ENCODE measurements around the gene CHAF1A. TPM values are rescaled to one million over a fixed set of nuclear protein-coding genes. Genes with fewer than 3 reads are reported as not detected.

The CHAF1A gene
- total and polyA plus RNA-seq, 3 experiments from 2014 or later: 5.8 to 69.5 (median 65.2) TPM

DNA sequence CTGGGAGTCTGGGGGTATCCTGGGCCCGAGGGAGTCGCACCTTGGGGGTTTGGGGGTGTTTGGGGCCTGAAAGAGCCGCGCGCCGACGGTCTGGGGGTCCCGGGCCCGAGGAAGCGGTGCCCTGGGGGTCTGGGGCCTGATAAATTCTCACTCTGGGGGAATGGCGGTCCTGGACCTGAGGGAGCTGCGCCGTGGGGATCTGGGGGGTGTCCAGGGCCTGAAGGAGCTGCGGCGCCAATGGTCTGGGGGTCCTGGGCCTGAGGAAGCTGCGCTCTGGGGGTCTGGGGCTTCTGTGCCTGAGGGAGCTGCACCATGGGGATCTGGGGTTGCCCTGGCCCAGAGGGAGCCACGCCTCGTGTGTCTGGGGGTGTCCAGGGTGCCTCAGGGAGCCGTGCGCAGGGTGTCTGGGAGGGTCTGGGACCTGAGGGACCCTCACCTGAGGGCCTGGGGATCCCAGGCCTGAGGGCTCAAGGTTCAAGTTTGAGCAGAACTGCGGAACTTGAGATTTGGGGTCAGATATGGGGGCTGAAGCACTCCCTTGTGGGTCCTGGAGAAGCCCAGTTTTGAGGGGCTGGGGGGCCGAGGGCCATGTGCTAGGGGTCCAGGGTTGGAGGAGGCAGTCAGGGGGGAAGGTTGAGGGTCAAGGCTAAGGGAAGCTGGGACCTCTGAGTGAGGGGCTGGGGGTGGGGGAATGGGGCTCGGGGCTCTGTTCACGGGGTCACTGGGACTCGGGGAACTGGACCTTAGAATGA lies 70.7 kb downstream of the CHAF1A start:
- H3K27me3 ChIP-seq (ENCODE audit: insufficient read depth, low read length, poor library complexity, severe bottlenecking): no peaks in the 10 kb centered on the region
- Mint-ChIP-seq H3K9me3 (no peaks in the 10 kb centered on the region), H3K27ac (peak overlapping the region in 4 of 8 donors; percentile 56 to 76 (median 64)), H3K4me3 (peak overlapping the region; percentile 63 to 88 (median 79)), H3K36me3 (peaks cover 0 to 22% (median 5%) of the 10 kb centered on the region in 3 donors), H3K27me3 (no peaks in the 10 kb centered on the region), H3K4me1 (peaks cover 15 to 25% (median 22%) of the 10 kb centered on the region in 3 donors)
- no peaks in the 10 kb centered on the region for H3K9me3 ChIP-seq (ENCODE audit: low read length)
- CTCF ChIA-PET: no interaction called here
- peak overlapping the region; percentile 50 for H3K4me3 ChIP-seq (ENCODE audit: low read length)
- peaks cover 17% of the 10 kb centered on the region for H3K4me1 ChIP-seq (ENCODE audit: insufficient read depth, low read length)
- peak overlapping the region; percentile 69 for H3K27ac ChIP-seq (ENCODE audit: low read depth, low read length)
- POLR2A ChIA-PET: interaction anchor here (0.7 kb wide), 1 partner anchor 385 kb away, joined by 7 read pairs; no protein-coding TSS in a partner anchor
- H3K36me3 ChIP-seq (ENCODE audit: insufficient read depth, low read length): peaks cover 6% of the 10 kb centered on the region
- DNase-seq: no peak

- H3K36me3 Mint-ChIP-seq: peaks cover 0 to 25% (median 5%) of the 10 kb centered on the region in 3 donors
- Histone ChIP-seq H3K9me3 (ENCODE audit: low read length) (no peaks in the 10 kb centered on the region), H3K4me1 (ENCODE audit: insufficient read depth, low read length) (peaks cover 17% of the 10 kb centered on the region), H3K36me3 (ENCODE audit: insufficient read depth, low read length) (peaks cover 6% of the 10 kb centered on the region), H3K27me3 (ENCODE audit: insufficient read depth, low read length, poor library complexity, severe bottlenecking) (no peaks in the 10 kb centered on the region), H3K27ac (ENCODE audit: low read depth, low read length) (no peak overlapping the region), H3K4me3 (ENCODE audit: low read length) (no peak overlapping the region)
- peak overlapping the region in 3 of 8 donors; percentile 21 to 76 (median 52) for H3K27ac Mint-ChIP-seq
- ChIA-PET CTCF (no interaction called here), POLR2A (interaction anchor here (0.5 kb wide), 1 partner anchor 951 kb away, joined by 4 read pairs; no protein-coding TSS in a partner anchor)
- peak overlapping the region; percentile 58 to 82 (median 73) for H3K4me3 Mint-ChIP-seq
- H3K9me3 Mint-ChIP-seq: no peaks in the 10 kb centered on the region
- DNase-seq: no peak
- peaks cover 15 to 25% (median 22%) of the 10 kb centered on the region in 3 donors for H3K4me1 Mint-ChIP-seq
- H3K27me3 Mint-ChIP-seq: no peaks in the 10 kb centered on the region
Measured at GRCh38 chr19:4473763-4474513, 71.5 kb downstream of the CHAF1A start.

GRCh38 chr19:4474514-4475022 lies 72.1 kb downstream of the CHAF1A start:
- ChIA-PET CTCF (no interaction called here), POLR2A (interaction anchor here (0.5 kb wide), 1 partner anchor 951 kb away, joined by 4 read pairs; no protein-coding TSS in a partner anchor)
- Histone ChIP-seq H3K4me1 (ENCODE audit: insufficient read depth, low read length) (peaks cover 17% of the 10 kb centered on the region), H3K9me3 (ENCODE audit: low read length) (no peaks in the 10 kb centered on the region), H3K4me3 (ENCODE audit: low read length) (no peak overlapping the region), H3K36me3 (ENCODE audit: insufficient read depth, low read length) (peaks cover 6% of the 10 kb centered on the region), H3K27ac (ENCODE audit: low read depth, low read length) (no peak overlapping the region), H3K27me3 (ENCODE audit: insufficient read depth, low read length, poor library complexity, severe bottlenecking) (no peaks in the 10 kb centered on the region)
- peak in 1 of 5 donors; percentile 12 for DNase-seq
- Mint-ChIP-seq H3K27me3 (no peaks in the 10 kb centered on the region), H3K27ac (peak overlapping the region in 3 of 8 donors; percentile 21 to 68 (median 52)), H3K4me3 (peak overlapping the region in 6 of 7 donors; percentile 32 to 78 (median 58)), H3K36me3 (peaks cover 0 to 25% (median 5%) of the 10 kb centered on the region in 3 donors), H3K4me1 (peaks cover 15 to 25% (median 22%) of the 10 kb centered on the region in 3 donors), H3K9me3 (no peaks in the 10 kb centered on the region)

- Mint-ChIP-seq H3K9me3 (no peaks in the 10 kb centered on the region), H3K4me1 (peaks cover 11 to 19% (median 16%) of the 10 kb centered on the region in 3 donors), H3K27me3 (no peaks in the 10 kb centered on the region), H3K4me3 (peak overlapping the region in 1 of 7 donors; percentile 1), H3K27ac (peak overlapping the region in 1 of 8 donors; percentile 17), H3K36me3 (peaks cover 0 to 27% (median 5%) of the 10 kb centered on the region in 3 donors)
- Histone ChIP-seq H3K4me1 (ENCODE audit: insufficient read depth, low read length) (peaks cover 17% of the 10 kb centered on the region), H3K9me3 (ENCODE audit: low read length) (no peaks in the 10 kb centered on the region), H3K27me3 (ENCODE audit: insufficient read depth, low read length, poor library complexity, severe bottlenecking) (no peaks in the 10 kb centered on the region), H3K4me3 (ENCODE audit: low read length) (no peak overlapping the region), H3K36me3 (ENCODE audit: insufficient read depth, low read length) (peaks cover 6% of the 10 kb centered on the region), H3K27ac (ENCODE audit: low read depth, low read length) (no peak overlapping the region)
- no peak for DNase-seq
- CTCF ChIA-PET: interaction anchor here (0.6 kb wide), 1 partner anchor 201 kb away, joined by 4 read pairs; no protein-coding TSS in a partner anchor
- POLR2A ChIA-PET: no interaction called here
Measured at GRCh38 chr19:4477034-4477801, 74.8 kb downstream of the CHAF1A start.

DNA sequence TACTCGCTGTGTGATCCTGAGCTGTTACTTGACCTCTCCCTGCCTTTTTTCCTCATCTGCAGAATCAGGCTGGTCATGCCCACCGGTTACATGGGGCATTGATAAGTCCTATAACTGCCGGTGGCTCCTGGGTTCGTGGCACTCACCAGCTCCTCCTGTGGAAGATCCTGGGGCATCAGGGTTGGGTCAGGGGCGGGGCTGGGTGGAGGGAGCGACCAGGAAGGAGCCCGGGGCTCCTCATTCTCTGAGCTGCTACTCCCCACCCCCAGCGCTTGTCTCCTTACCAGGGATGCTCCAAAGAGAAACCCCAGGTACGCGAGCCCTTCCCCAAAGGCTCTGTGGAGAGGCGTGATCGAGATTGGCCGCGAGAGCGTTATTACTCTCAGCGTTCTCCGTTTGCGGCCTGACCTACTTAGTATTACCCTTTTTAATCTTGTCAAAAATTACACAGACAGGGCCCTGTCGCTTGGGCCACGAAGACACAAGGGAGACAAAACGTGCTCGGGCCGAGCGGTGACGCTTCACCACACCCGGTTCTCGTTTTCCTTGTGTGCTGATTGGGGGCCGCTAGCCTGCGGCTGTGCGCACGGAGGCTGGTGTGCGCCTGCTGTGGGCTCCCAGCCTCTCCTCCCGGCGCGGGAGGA lies 80.4 kb downstream of the CHAF1A start:
- H3K27me3 Mint-ChIP-seq: no peaks in the 10 kb centered on the region
- no peak for DNase-seq
- no peak overlapping the region for H3K27ac Mint-ChIP-seq
- Histone ChIP-seq H3K9me3 (ENCODE audit: low read length) (no peaks in the 10 kb centered on the region), H3K4me3 (ENCODE audit: low read length) (no peak overlapping the region), H3K4me1 (ENCODE audit: insufficient read depth, low read length) (no peaks in the 10 kb centered on the region), H3K27me3 (ENCODE audit: insufficient read depth, low read length, poor library complexity, severe bottlenecking) (no peaks in the 10 kb centered on the region), H3K27ac (ENCODE audit: low read depth, low read length) (no peak overlapping the region), H3K36me3 (ENCODE audit: insufficient read depth, low read length) (no peaks in the 10 kb centered on the region)
- POLR2A ChIA-PET: no interaction called here
- CTCF ChIA-PET: no interaction called here
- peaks cover 0 to 8% (median 0%) of the 10 kb centered on the region in 3 donors for H3K4me1 Mint-ChIP-seq
- no peaks in the 10 kb centered on the region for H3K9me3 Mint-ChIP-seq
- H3K36me3 Mint-ChIP-seq: peaks cover 5 to 32% (median 7%) of the 10 kb centered on the region in 3 donors
- no peak overlapping the region for H3K4me3 Mint-ChIP-seq

- ChIA-PET CTCF (no interaction called here), POLR2A (no interaction called here)
- Mint-ChIP-seq H3K4me3 (no peak overlapping the region), H3K27me3 (no peaks in the 10 kb centered on the region), H3K36me3 (peaks cover 6 to 33% (median 7%) of the 10 kb centered on the region in 3 donors), H3K4me1 (peaks cover 0 to 8% (median 0%) of the 10 kb centered on the region in 3 donors), H3K27ac (no peak overlapping the region), H3K9me3 (no peaks in the 10 kb centered on the region)
- no peak for DNase-seq
- no peaks in the 10 kb centered on the region for H3K4me1 ChIP-seq (ENCODE audit: insufficient read depth, low read length)
- no peaks in the 10 kb centered on the region for H3K27me3 ChIP-seq (ENCODE audit: insufficient read depth, low read length, poor library complexity, severe bottlenecking)
- no peak overlapping the region for H3K27ac ChIP-seq (ENCODE audit: low read depth, low read length)
- H3K4me3 ChIP-seq (ENCODE audit: low read length): no peak overlapping the region
- no peaks in the 10 kb centered on the region for H3K36me3 ChIP-seq (ENCODE audit: insufficient read depth, low read length)
- H3K9me3 ChIP-seq (ENCODE audit: low read length): no peaks in the 10 kb centered on the region
Measured at GRCh38 chr19:4483385-4483784, 80.9 kb downstream of the CHAF1A start.

DNA sequence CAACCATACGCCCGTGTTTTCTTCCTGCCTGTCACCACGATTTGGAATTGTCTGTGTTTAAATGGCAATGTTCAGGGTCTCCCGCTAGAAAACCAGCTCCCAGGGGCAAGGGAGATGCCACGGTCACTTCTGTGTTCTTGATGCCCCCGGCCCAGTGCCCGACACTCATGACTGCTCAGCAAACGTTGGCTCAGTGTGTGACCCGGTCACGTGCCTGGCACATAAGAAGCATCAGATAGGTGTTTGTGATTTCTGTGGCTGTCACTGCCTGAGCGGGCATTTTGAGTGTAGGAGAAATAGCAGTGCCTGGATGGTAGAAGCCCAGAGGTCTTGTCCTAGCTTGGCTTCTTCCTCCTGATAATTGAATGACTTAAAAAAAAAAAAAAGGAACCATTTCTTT lies 85.1 kb downstream of the CHAF1A start:
- no peak overlapping the region for H3K4me3 Mint-ChIP-seq
- no peak for DNase-seq
- Histone ChIP-seq H3K4me3 (ENCODE audit: low read length) (no peak overlapping the region), H3K36me3 (ENCODE audit: insufficient read depth, low read length) (peaks cover 14% of the 10 kb centered on the region), H3K27me3 (ENCODE audit: insufficient read depth, low read length, poor library complexity, severe bottlenecking) (no peaks in the 10 kb centered on the region), H3K27ac (ENCODE audit: low read depth, low read length) (no peak overlapping the region), H3K9me3 (ENCODE audit: low read length) (no peaks in the 10 kb centered on the region), H3K4me1 (ENCODE audit: insufficient read depth, low read length) (no peaks in the 10 kb centered on the region)
- peaks cover 7 to 49% (median 16%) of the 10 kb centered on the region in 3 donors for H3K36me3 Mint-ChIP-seq
- H3K4me1 Mint-ChIP-seq: peaks cover 0 to 6% (median 0%) of the 10 kb centered on the region in 3 donors
- H3K27me3 Mint-ChIP-seq: no peaks in the 10 kb centered on the region
- no peak overlapping the region for H3K27ac Mint-ChIP-seq
- ChIA-PET CTCF (no interaction called here), POLR2A (interaction anchor here (0.6 kb wide), 1 partner anchor 1185 kb away, joined by 3 read pairs; no protein-coding TSS in a partner anchor)
- H3K9me3 Mint-ChIP-seq: no peaks in the 10 kb centered on the region

Data from CD8-positive, alpha-beta memory T cell (primary cell).